GM12892 (cell line): ENCODE measurements around the gene GUCA2A.

ENCODE experiments used
- DNase-seq: peaks from one replicate; pipeline ENCODE4 v3.0.0; 2011; ENCODE audit not compliant: insufficient read length
- FAIRE-seq: peaks from 2 replicates; lab custom pipeline; 2011; peaks lifted over from hg19 to GRCh38; lab: Jason Lieb, UNC
- POLR2A ChIP-seq: IDR thresholded peaks from 2 replicates; pipeline ENCODE4 v1.6.1; 2011; ENCODE audit warnings: low read depth, low read length, control low read depth
- POLR2AphosphoS5 ChIP-seq: IDR thresholded peaks from 2 replicates; pipeline ENCODE4 v1.6.1; 2011; ENCODE audit warnings: low read depth, low read length, control low read depth
- TAF1 ChIP-seq: IDR thresholded peaks from 2 replicates; pipeline ENCODE4 v1.6.1; 2011; ENCODE audit warnings: low read depth, mild to moderate bottlenecking, control low read depth, low read length, borderline replicate concordance

The GUCA2A gene

GRCh38 chr1:42175314-42176054, 10.9 kb upstream of the GUCA2A start:
- DNase-seq = no peak
- FAIRE-seq = no peak
- TF ChIP-seq POLR2AphosphoS5 (no peak), POLR2A (no peak), TAF1 (no peak)

DNA sequence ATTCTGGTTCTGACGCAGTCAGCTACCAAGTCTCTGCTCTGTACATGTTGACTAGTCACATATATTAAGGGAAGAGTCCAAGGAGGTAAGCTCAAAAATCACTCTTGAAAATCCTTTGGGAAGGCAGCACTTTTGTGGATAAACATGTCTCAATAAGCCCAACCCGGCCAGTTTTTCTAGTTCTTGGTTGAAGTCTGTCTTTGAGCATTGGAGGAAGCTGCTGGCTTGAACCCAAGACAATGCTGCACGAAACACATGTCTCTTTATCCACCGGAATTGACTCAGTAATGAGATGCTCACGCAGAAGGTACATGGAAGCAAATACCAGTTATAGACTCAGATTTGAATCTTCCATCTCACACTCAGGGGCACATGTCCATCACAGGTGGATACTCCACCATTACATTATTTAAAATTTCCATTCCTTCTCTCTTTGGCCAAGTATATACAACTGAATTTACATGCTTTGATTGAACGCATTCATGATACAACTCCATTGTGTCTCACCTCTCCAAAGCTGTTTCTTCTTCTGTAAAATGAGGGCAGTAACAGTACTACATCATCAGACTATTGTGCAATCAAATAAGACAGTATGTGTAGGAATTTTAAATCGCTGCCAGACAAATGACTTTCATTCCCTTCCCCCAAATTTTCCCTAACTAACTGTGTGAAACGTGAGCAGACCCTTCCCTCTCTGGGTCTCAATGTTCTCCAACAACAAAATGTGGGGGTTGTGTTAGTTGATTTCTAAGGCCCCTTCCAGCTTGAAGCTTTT, 9.6 kb upstream of the GUCA2A start:
- FAIRE-seq = no peak

GRCh38 chr1:42173155-42173933, 8.8 kb upstream of the GUCA2A start:
- peak; percentile 92 for FAIRE-seq
- peak; percentile 54 for DNase-seq
- TF ChIP-seq POLR2AphosphoS5 (no peak), POLR2A (no peak), TAF1 (no peak)

More for the DNA sequence above, 9.6 kb upstream of the GUCA2A start:
- DNase-seq = no peak
- TF ChIP-seq POLR2A = 0 out of 2 replicates have a peak, but pooled peaks have one; percentile 9
- no peak for TF ChIP-seq TAF1

DNA sequence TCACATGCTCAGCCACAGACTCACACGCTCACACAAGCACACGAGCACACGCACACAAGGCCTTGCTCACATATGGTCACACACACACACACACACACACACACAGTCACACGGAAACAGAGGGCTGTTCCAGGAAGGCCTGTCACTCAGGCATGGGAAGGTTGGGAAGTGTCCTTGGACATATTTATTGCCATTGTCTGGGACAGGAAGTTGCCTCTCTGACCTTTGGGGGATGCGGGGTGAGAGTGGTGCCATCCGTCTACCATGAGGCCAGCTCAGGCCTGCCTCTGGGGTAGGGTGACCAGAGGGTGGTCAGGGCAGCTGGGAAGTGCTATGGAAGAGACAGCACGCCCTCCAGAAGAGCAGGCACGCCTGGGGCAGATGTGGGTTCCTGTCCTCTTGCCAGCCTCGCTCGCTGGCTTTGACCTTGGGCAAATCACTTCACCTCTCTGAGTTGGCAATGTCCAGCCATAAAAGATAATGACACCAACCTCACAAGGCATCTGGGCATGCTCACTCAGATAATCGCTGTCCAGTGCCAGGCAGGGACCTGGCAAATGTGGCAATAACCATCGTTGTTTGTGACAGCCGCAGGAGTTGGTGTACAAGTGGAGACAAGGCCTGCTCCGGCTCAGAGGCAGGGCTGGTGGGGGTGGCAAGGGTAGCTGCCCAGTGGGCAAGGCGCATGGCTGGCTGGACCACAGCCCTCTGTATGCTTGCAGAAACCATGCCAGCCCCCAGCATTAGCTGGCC, 8.0 kb upstream of the GUCA2A start:
- DNase-seq = no peak
- no peak for FAIRE-seq
- TF ChIP-seq TAF1 = no peak
- TF ChIP-seq POLR2A = no peak

- DNase-seq = no peak
- no peak for FAIRE-seq
- no peak for TF ChIP-seq POLR2A
- TF ChIP-seq TAF1 = no peak
- no peak for TF ChIP-seq POLR2AphosphoS5
Measured at GRCh38 chr1:42171679-42172266, 7.2 kb upstream of the GUCA2A start.

- DNase-seq = no peak
- no peak for FAIRE-seq
- no peak for TF ChIP-seq POLR2A
- no peak for TF ChIP-seq POLR2AphosphoS5
- no peak for TF ChIP-seq TAF1
Measured at GRCh38 chr1:42170779-42171621, 6.5 kb upstream of the GUCA2A start.

DNA sequence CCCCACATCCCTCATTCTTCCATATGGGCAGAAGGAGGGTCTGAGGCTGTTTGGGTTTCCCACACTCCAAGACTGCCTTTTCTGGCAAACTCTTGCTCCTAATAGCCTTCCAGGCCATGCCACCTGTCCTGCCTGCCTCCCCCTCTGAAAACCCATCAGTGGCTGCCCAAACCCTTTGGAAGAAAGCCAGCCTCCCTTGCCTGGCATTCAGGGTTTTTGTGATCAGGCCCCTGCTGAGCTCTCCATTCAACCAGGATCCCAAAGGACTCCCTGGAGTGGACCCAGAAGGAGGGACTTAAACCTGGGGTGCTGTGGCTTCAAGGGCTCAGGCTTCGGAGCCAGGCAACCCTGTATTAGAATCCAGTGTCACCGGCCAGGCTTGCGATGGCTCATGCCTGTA, 4.2 kb upstream of the GUCA2A start:
- DNase-seq = no peak
- no peak for TF ChIP-seq POLR2A
- no peak for FAIRE-seq

- TF ChIP-seq TAF1 = no peak
- TF ChIP-seq POLR2A = no peak
- TF ChIP-seq POLR2AphosphoS5 = no peak
- DNase-seq = no peak
- no peak for FAIRE-seq
Measured at GRCh38 chr1:42168391-42168670, 3.8 kb upstream of the GUCA2A start.

GRCh38 chr1:42167611-42168390, 3.3 kb upstream of the GUCA2A start:
- TF ChIP-seq POLR2A = no peak
- TF ChIP-seq TAF1 = no peak
- no peak for TF ChIP-seq POLR2AphosphoS5
- DNase-seq = no peak
- FAIRE-seq = peak; percentile 67
